ENCODE measurements around the gene KCNA4.
"Not testable (repeated sequence)": the region's sequence is repeated elsewhere in the genome, so short reads cannot be mapped to it uniquely, and the experiment has no call there.

Gene KCNA4

DNA sequence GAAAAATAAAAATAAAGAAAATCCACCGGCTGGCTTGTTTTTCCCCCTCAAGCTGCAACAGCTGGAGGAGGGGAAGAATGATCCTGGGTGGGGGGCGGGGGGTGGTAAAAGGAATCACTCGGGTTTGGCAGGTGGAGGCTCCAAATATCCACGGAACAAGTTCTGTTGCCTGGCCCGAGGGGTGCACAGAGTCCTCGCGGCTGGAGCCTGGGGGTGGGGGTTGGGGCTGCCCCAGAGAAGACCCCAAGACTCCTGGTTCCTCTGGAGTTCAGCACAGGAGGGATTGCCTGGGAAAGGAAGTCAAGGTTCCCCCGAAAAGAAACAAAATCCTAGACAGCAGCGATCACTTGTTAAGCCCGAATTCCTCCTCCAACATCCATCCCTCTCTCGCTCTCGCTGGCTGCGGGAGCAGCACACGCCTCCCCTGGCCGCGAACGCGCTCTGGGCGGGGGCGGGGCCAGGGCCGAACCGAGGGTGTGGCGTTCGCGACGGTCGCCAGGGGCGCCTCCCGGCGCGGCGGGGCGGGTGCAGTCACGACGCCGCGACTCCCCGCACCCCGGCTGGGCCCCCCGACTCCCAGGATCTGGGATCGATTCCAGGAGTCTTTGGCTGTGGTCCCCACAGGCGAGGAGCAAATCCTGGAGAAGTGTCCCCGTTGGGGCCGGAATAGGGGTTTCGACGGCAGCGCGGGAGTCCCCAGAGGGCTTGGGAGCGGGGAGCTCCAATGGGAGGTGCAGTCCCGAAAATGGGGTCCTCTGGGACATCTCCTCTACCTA, at the start of gene KCNA4:
KCNA4 (minus strand) TSS at position 443 of the 776 bp plus-strand sequence. CDS start 4,352 bp downstream, outside the sequence.
- no peak for DNase-seq (ENCODE audit: low read depth in 2 of 2)

DNA sequence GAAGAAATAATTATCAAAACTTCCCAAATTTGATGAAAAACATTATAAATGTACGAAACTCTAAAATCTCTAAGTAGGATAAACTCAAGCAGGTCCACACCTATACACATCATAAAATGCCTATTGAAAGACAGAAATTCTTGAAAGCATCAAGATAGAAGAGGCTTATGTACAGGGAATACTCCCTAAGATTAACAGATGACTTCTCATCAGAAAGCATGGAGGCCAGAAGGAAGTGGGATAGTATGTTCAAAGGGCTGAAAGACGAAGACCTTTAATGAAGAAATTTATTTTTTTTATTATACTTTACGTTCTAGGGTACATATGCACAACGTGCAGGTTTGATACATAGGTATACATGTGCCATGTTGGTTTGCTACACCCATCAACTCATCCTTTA, 45.3 kb upstream of the KCNA4 start:
- no peak for DNase-seq (ENCODE audit: low read depth in 2 of 2)

DNA sequence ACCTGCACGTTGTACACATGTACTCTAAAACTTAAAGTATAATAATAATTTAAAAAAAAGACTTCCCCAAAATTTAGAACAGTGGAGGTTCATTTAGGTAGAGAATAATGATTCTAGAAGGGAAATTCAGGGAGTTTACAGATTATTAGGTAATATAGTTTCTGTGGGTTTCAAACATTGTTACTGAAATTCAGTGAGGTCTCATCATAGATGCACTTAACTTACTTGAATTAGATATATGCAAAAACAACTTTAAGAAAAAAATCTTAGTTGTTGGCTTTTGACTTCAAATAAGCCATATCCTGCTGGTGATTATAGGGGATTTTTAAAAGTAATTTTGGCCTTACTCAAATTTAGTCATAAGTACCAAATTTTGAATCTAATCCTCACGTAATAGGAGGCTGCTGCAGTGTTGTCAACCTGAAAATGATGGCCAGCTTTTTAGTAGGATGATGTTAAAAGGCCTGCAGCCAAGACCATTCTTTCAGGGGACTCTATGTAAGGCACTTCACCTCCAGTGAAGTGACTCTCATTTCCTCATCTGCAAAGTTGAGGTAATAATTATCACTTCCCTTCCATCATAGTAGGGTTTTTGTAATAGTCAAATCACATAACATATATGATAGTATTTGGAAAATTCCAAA, 42.5 kb upstream of the KCNA4 start:
- no peak for DNase-seq (ENCODE audit: low read depth in 2 of 2)

DNA sequence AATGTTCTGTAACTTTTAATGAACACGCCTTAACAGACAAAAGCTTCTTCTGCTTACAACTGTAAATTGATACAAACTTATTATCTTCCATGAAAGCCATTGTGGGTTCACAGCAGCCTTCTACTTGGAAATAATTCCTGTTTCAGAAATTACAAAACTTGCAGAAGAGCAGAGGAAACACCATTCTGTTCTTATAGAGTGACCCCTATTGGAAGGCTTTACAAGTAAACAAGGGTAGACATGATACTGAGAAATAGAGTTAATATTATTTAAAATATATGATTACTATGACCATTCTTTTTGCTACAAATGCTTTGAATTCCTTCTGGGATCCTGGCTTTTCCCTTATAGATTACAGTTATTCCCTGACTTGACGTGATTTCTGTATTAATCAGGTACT, 32.4 kb upstream of the KCNA4 start:
- no peak for DNase-seq (ENCODE audit: low read depth in 2 of 2)

DNA sequence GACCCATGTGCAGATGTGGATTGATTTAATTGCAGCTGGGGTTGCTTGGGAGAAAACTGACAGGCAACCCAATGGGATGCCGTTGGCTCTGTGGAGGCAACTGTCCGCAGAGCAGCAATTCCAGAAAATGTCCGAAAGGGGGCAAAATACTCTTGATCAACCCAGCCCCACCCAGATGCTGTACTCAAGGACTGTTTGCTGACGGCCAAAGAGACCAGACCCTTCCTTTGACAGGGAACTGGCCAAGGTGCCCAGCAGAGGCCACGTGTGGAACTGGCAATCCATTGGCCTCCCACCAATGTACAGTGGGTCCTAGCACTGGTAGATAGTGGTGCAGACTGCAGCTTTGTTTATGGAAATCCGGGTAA, 29.7 kb upstream of the KCNA4 start:
- DNase-seq (ENCODE audit: low read depth in 2 of 2) = no peak

DNA sequence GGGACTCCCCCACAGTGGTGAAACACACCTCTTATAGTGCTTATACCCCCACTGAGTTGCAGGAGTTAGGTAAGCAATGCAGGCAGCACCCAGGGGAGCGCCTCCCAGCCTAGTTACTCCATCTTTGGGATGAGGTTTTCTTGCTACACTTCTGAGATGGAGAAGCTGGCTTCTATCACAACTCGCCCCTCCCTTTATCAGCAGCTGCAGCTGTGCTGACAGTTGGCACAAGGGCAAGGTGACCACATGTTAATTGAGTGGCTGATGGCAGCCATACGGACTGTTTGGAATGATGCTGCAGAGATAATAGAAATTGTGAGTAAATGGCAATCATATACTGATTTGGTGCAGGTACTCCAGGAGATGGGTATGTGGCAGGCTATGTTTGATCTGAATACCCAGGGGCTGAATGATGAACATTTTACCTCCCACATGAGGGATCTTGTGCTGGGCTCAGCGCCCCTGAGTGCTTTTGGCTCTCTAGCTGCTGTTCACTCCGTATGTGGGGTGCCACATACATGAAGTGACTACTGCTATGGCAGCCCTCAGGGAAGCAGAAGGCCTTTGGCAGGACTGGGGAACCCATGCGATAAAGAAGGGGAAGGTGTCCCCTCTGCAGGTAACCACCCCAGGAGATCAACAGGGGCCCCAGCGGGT, 29.2 kb upstream of the KCNA4 start:
- no peak for DNase-seq (ENCODE audit: low read depth in 2 of 2)

DNA sequence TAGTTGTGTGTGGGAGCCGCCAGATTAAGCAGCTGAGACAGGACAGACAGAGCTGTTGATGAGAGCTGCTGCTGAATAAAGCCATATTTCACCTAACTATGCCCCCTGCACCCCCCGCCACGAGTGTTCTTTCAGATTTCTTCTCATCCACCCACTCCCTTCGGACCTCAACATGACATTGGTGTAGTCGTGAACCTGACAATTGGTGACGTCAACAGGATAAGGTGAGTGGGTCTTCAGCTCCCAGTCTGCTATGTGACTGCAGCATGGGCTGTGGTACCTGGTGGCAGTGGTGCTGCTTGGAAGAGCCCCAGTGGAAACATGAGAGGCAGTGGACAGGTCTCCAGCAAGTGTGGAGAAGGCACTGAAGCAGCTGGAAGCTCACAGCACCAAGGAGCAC, 28.3 kb upstream of the KCNA4 start:
- no peak for DNase-seq (ENCODE audit: low read depth in 2 of 2)

DNA sequence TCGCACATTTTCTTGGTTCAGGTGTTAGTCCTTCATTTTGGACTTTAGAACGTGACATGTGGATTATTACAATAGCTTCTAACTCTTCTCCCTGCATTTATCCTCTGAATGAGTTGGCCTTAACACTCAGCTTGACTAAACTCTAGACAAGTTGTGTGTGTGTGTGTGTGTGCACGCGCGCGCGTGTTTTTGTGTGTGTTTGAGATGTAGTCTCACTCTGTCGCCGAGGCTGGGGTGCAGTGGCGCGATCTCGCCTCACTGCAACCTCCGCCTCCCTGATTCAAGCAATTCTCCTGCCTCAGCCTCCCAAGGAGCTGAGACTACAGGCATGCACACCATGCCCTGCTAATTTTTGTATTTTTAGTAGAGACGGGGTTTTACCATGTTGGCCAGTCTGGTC, 24.3 kb upstream of the KCNA4 start:
- DNase-seq (ENCODE audit: low read depth in 2 of 2) = no peak

DNA sequence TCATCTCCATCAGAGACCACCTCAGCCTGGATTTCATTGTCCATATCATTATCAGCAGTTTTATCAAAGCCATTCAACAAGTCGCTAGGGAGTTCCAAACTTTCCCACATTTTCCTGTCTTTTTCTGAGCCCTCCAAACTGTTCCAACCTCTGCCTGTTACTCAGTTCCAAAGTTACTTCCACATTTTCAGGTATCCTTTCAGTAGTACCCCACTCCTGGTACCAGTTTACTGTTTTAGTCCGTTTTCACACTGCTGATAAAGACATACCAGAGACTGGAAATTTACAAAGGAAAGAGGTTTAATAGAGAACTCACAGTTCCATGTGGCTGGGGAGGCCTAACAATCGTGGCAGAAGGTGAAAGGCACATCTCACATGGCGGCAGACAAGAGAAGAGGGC, 17.9 kb upstream of the KCNA4 start:
- not testable (repeated sequence) for DNase-seq (ENCODE audit: low read depth in 2 of 2)

DNA sequence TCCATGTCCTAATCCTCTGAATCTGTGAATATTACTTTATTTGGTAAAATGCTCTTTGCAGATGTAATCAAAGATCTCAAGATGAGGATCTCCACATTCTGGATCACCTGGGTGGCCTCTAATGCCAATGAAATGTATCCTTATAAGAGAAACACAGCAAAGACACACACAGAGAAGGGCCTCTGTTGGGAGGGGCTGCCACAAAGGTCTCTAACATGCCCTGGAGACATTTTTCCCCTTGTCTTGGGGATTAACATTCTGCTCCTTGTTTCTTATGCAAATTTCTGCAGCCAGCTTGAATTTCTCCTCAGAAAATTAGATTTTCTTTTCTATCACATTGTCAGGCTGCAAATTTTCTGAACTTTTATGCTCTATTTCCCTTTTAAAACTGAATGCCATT, 17.3 kb upstream of the KCNA4 start:
- DNase-seq (ENCODE audit: low read depth in 2 of 2) = not testable (repeated sequence)

DNA sequence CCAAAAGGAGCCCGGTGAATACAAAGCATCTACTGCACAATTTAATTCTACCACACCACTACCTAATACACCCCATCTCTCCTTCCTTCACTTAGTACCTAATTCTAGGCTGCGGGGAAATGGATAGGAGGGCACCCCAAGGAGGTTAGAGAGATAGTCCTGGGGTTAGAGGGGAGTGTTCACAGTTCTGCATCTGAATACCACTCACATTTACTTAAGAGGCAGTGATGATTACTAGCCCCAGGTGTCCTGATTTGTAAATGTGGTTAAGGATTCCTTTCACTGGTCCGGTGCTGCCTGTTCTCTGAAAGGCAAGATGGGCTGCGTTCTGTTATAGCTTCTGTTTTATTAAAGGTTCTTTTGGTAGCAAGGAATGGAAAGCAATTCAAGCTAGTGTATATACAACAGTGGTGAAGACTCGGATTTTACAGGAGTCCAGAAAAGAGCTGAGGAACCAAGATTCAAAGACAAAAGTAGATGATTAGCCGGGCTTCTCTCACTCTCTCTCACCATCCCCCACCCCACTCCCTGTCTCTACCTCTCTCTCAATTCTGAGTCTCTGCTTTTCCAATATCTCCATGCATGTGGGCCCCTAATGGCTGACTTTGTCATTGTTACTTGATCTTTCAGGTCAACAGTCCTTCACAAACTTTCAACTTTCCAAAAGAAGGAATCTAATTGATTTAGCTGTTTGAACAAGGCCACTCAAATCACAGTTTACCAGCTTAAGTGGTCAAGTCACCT, 8.7 kb upstream of the KCNA4 start:
- DNase-seq (ENCODE audit: low read depth in 2 of 2) = no peak

DNA sequence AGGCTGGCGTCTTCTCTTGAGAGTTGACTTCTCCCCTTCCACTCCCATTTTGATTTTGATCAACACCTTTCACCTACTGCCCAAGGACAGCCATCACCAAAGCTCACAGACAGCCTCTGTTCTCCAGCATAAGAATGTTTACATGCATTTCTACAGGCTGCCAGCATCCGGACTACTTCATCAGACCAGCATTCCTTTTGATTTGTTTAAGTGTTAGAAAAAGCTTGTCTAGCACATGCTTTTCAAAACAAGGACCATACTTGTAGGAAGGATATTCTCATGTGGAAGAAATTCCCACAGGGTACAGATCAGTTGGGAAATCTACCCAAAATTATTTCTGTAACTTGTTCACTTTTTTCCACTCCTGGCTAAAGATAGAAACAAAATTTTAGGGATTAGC, 6.2 kb upstream of the KCNA4 start:
- no peak for DNase-seq (ENCODE audit: low read depth in 2 of 2)

DNA sequence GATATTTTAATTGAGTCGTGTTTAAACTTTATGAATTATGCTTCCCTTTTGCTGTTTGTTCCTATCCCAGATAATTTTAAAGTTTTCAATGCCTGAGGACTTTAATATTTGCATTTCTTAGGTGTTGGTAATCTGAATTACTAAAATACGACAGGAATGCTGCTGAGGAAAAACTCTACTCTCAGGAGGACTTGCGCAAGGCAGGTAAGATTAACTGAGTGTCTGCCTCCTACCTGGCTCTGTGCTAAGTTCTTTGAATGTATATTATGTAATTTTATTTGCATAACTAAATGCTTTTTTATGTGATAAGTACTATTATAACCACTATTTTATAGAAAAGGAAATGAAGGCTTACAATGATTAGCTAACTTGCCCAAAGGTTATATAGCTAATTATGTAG, 2.7 kb upstream of the KCNA4 start:
- DNase-seq (ENCODE audit: low read depth in 2 of 2) = no peak

DNA sequence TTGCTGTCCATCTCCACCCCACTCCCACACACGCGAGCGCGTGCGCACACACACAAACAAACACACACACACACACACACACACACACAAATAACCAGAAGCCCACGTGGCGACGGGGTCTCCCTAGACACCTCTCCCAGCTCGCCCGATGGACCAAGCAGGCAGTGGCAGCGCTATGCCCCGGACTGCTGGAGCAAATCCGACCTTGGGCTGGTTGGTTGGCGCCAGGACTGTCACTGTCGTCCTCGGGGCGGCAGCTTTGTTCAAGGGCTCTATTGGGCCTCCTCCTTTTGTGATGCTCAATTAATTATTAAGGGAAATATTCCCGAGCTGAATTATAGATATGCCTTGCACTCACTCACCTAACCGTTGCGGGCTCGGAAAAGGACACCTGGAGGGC, 1.7 kb upstream of the KCNA4 start:
- DNase-seq (ENCODE audit: low read depth in 2 of 2) = no peak

DNA sequence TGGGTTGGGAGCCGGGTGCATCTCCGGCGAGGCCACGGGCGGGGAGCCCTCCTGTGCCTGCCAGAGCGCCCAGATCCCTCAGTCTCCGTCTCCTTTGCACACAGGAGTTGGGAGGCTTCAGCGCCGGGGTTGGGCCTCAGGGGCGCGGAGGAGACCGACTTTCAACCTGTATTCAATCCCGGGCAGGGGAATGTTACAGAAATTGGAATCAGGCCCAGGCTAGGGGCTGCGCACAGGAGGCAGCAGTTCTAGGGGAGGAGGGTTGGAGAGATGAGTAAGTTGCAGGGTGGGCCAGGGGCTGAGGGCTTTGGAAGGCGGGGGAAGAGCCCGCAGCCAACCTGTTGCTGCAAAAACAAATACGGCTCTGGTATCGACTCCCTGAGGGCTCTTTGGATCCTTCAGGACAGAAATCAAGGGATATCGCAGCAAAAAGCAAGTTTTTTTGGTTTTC, 640 bp upstream of the KCNA4 start:
- no peak for DNase-seq (ENCODE audit: low read depth in 2 of 2)

DNA sequence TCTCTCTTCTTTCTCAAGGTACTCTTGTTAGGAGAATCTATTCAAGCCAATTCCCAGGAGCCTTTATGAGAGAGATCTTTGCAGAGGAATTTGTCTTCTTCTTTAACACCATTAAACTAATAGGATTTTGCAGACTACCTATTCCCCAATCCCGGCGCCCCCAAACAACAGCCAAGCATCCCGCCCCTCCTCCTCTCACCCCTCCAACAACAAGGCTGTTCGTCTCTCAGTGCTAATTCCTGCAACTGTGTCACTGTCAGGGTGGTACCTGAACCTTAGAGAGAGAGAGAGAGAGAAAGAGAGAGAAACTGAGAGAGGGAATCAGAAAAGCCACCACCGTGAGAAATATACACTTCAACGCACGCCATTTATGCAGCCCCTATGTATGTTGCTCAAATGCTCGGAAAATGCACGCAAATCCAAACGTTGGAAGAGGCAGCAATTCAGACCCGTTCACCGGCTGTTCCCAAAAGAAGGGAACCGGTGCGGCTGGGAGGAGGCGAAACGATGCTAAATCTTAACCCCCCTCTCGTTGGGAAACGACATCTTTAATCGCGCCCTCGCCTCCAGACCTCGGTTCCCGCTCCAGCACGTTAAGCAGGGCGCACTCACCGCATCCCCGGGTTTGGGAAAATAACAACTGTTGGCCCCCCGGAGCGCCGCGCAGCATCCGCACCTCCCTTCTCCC, 961 bp downstream of the KCNA4 start:
- no peak for DNase-seq (ENCODE audit: low read depth in 2 of 2)

DNA sequence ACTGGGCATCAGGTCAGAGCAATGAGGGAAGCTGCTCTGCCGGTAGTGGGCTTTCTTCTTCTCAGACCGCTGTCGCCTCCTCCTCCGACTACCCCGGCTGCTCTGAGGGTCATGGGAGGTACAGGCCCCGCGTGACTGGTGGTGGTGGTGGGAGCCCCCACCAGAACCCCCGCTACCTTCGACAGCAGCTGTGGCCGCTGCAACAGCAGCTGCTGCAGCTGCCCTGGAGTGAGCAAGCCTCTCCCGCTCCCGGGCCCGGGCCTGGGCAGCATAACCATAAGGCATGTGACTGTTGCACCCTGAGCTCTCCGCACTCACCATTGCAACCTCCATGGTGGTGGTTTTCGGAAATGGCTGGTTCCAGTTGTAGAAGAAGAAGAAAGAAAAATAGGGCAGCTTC, 4.5 kb downstream of the KCNA4 start:
- DNase-seq (ENCODE audit: low read depth in 2 of 2) = no peak

DNA sequence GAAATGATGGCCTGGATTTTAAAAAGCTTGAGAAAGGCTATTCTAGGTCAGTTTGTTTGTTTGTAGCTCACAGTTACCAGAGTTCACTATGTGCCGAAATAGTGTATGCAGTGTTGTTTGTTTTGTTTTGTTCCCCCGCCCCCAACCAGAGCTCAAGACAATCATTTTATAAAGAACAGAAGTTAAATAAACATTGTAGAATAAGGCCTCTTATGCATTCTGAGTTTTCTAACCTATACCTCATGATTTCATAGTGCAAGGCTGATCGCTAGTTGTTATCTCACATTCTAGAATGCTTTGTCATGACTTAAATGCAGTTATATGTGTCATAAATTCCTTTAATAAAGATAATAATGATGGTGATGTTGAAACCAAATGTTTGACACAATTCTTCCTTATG, 7.8 kb downstream of the KCNA4 start:
- DNase-seq (ENCODE audit: low read depth in 2 of 2) = no peak

DNA sequence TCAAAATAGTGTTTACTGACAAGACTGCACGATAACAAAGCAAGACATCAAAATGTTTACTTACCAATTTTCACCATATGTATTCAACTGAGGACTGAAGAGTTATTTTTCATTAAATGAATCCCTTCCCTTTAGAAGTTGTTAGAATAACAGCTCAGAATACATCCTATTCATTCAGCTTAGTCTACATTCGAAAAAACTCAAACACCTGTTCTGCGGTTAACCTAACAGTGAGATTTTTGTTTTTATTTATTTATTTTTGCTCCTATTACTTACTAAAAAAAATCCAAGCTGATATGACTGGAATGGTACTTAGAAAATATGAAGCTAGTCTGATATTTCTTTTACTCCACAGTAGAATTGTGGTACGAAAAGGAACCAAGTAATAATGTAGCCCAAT, 10.0 kb downstream of the KCNA4 start:
- no peak for DNase-seq (ENCODE audit: low read depth in 2 of 2)

DNA sequence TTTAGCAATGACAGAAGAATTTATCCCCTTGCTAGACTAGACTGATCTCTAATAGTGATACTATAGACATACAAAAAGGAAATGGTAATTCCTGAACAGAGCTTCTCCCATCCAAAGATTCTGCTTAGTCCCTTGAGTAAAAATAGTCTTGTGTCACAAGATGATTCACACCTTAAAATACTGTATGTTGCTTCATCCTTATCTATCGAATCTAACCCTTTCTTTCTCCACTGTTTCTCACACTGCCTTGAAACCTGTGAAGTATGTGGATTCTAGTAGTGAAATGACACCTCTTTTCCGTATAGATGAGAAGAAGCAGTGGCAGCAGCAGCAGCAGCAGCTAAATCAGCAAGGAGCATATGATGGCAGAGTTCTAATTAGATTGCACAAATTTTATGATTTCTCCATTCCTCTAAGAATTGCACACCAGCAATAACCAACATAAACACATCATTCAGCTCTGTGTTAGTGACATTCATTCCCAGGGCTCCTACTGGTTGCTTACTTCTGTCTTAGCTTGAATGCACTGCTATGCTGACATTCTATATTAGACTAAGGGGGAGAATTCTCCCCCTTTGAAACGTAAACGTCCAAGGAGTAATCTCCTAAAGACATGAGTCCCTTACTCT, 14.6 kb downstream of the KCNA4 start:
- DNase-seq (ENCODE audit: low read depth in 2 of 2) = no peak

All from stimulated activated CD8-positive, alpha-beta memory T cell treated with anti-CD3 and anti-CD28 coated beads, Interleukin-2, amount 100 ng/mL, for 1 hour (primary cell).